Transverse colon (tissue), 4 donors: ENCODE results near the gene SOX5. TPM values are rescaled to one million over a fixed set of nuclear protein-coding genes. Genes with fewer than 3 reads are reported as not detected.

Experiments used
- DNase-seq: peaks from one replicate; pipeline ENCODE4 v3.0.0-alpha.2; 2019
- H3K27ac ChIP-seq, 4 donors: fragments of 200-600 bp; sonication (generic); 2 replicates each; pipeline ENCODE4 v1.5.1; 2016 to 2018; ENCODE audit warnings: inconsistent platforms in 4 of 4
- H3K27me3 ChIP-seq: fragments of 200-600 bp; sonication (generic); 2 replicates; pipeline ENCODE4 v1.5.1; 2017; ENCODE audit warnings: inconsistent platforms
- H3K36me3 ChIP-seq, 4 donors: fragments of 200-600 bp; sonication (generic); 2 replicates each; pipeline ENCODE4 v1.5.1; 2017 to 2019; ENCODE audit warnings: inconsistent platforms in 4 of 4
- H3K4me1 ChIP-seq, 4 donors: fragments of 200-600 bp; sonication (generic); 2 replicates each; pipeline ENCODE4 v1.5.1; 2017 to 2020; ENCODE audit warnings: inconsistent platforms in 4 of 4
- H3K4me3 ChIP-seq, 4 donors: fragments of 200-600 bp; sonication (generic); 1 replicate in 1 of 4; 2 replicates in 3 of 4; pipeline versions ENCODE4 v1.5.1 to v1.6.1; 2017 to 2019; ENCODE audit warnings: inconsistent platforms in 4 of 4
- H3K9me3 ChIP-seq, 2 donors: fragments of 200-600 bp; sonication (generic); 2 replicates each; pipeline ENCODE4 v1.5.1; 2017 to 2019; ENCODE audit warnings: inconsistent platforms in 2 of 2
- CTCF ChIP-seq, 5 experiments: fragments of 200-600 bp in 3 of 5; fragments of 450-650 bp in 2 of 5; sonication (generic) in 3 of 5; IDR thresholded peaks; 1 replicate in 2 of 5; 2 replicates in 3 of 5; pipeline ENCODE4 v1.5.1; 2016 to 2017; ENCODE audit warnings: antibody characterized with exemption in 5 of 5, inconsistent platforms in 3 of 5, mild to moderate bottlenecking in 2 of 5, moderate library complexity in 1 of 5
- EP300 ChIP-seq: sonication (generic); formaldehyde crosslinking; IDR thresholded peaks from one replicate; pipeline ENCODE4 v1.6.1; 2017; ENCODE audit warnings: antibody characterized with exemption, low read depth
- POLR2A ChIP-seq: fragments of 450-650 bp; IDR thresholded peaks from one replicate; pipeline ENCODE4 v1.6.1; 2016; ENCODE audit warnings: antibody characterized with exemption, mild to moderate bottlenecking, moderate library complexity
- POLR2AphosphoS5 ChIP-seq, 3 donors: sonication (generic); formaldehyde crosslinking; IDR thresholded peaks; one replicate each; pipeline ENCODE4 v1.6.1; 2016; ENCODE audit warnings: antibody characterized with exemption in 3 of 3
- WGBS, 2 donors: methylation state at CpG; one replicate each; pipeline ENCODE4 v1.1.5; 2018; ENCODE audit warnings: low coverage in 1 of 2; 5-methylcytosine and 5-hydroxymethylcytosine counted together
- in situ Hi-C, 4 donors: fragments of 200-750 bp; cut with MboI; loops; one replicate each; pipeline versions ENCODE4 v1.15.0 to v1.15.1; 2017; ENCODE audit warnings: low sequenced_read_pairs in 3 of 4, low pct_ligation_motif_present in 1 of 4, low pct_unique_long_range_greater_than_20kb in 1 of 4
- intact Hi-C: fragments of 100-400 bp; cut with DNase I; formaldehyde crosslinking; loops from one replicate; pipeline ENCODE4 v1.15.1; 2023; ENCODE audit warnings: low total_unique reads
- total RNA-seq, 4 donors: library from RNA; depleted of rRNA; stranded (reverse); fragments of >200 nt; gene quantifications; one replicate each; pipeline ENCODE4 v1.1.0, GENCODE V29; 2016

SOX5 gene
- total RNA-seq, 4 donors from 2014 or later, result 1.00 to 9.8 (median 3.2) TPM

DNA sequence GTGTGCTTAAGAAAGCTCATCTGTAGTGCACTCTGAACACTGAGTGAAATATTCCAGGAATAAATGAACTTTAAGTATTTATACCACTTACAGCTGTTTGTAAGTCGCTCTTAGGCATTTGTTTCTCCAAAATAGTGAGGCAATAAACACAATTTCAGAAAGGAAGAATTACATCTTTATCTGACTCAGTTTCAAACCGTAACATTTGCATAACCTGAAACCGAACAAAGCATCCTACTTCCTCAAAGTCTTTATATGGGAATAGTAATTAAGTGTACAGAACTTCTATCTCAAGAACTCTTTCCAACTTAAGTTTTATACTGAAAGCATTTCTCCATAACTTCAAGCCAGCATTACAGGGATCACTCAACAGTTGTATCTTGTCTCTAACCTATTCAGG is 58.4 kb downstream of the SOX5 start:
- WGBS, 2 donors, result 71% methylated on average over 3 of the region's 3 CpGs; no CpG with 5 or more reads in 1 of the 2 donors
- H3K27ac ChIP-seq, result no peak overlapping the region
- no peak for DNase-seq
- no peaks in the 10 kb centered on the region for H3K36me3 ChIP-seq
- in situ Hi-C loops (no loop called here), intact Hi-C loops (no loop called here)
- no peaks in the 10 kb centered on the region for H3K4me1 ChIP-seq
- TF ChIP-seq CTCF (IDR thresholded peaks at IDR 0.05) (no peak), POLR2A (no peak), POLR2AphosphoS5 (IDR thresholded peaks at IDR 0.05) (no peak), EP300 (no peak)
- H3K27me3 ChIP-seq, result no peaks in the 10 kb centered on the region
- H3K9me3 ChIP-seq, result no peaks in the 10 kb centered on the region
- no peak overlapping the region for H3K4me3 ChIP-seq

- Histone ChIP-seq H3K27me3 (no peaks in the 10 kb centered on the region), H3K4me3 (no peak overlapping the region), H3K36me3 (no peaks in the 10 kb centered on the region), H3K27ac (no peak overlapping the region), H3K4me1 (no peaks in the 10 kb centered on the region), H3K9me3 (no peaks in the 10 kb centered on the region)
- DNase-seq, result no peak
- TF ChIP-seq POLR2A (no peak), POLR2AphosphoS5 (IDR thresholded peaks at IDR 0.05) (no peak), CTCF (IDR thresholded peaks at IDR 0.05) (no peak), EP300 (no peak)
- 77 to 83% methylated on average over 4 of the region's 4 CpGs for WGBS, 2 donors
- intact Hi-C loops, result no loop called here
- in situ Hi-C loops, result no loop called here
Measured at GRCh38 chr12:23889069-23889440, 60.4 kb downstream of the SOX5 start.

GRCh38 chr12:23888396-23889068 is 60.9 kb downstream of the SOX5 start:
- Histone ChIP-seq H3K36me3 (no peaks in the 10 kb centered on the region), H3K27ac (no peak overlapping the region), H3K27me3 (no peaks in the 10 kb centered on the region), H3K9me3 (no peaks in the 10 kb centered on the region), H3K4me3 (no peak overlapping the region), H3K4me1 (no peaks in the 10 kb centered on the region)
- intact Hi-C loops (no loop called here), in situ Hi-C loops (no loop called here)
- no peak for DNase-seq
- TF ChIP-seq EP300 (no peak), POLR2AphosphoS5 (IDR thresholded peaks at IDR 0.05) (no peak), CTCF (IDR thresholded peaks at IDR 0.05) (no peak), POLR2A (no peak)
- WGBS, 2 donors, result 58 to 59% methylated on average over 5 of the region's 5 CpGs

DNA sequence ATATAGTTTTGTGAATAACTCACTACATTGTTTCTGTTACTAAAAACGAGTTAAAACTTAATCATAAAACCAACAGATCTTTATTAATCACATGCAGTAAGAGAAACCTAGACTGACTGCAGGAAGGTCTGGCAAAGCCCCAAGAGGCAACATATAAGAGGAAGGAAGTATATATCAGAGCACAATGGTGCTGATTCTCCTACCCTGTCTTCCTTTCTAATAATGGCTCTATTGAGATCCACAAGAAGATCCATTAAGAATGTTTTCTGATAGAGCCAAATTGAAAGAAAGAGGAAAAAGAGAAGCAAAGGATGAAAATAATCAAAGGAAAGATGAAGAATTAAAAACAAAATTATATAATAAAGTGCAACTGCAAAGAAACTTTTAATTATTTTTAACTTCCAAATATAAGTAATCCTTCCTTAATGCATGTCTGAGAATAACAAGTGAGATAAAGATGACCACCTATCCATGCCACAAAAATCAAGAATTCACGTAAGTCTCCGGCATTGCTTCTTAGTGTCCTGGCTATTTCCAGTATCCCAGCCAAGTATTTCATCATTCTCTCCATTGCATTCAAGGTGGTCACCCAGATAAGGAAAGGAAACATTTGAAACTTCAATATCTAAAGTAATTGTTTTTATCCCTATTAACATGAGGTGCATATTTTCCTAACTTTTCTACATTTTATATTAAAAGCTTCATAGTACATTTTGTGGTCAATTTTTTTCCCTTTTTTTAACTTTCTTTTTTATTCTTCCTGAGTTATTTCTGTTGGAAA is 62.2 kb downstream of the SOX5 start:
- no peak for DNase-seq
- TF ChIP-seq EP300, result no peak
- in situ Hi-C loops, result no loop called here
- Histone ChIP-seq H3K4me1 (no peaks in the 10 kb centered on the region), H3K9me3 (no peaks in the 10 kb centered on the region), H3K27ac (no peak overlapping the region), H3K4me3 (no peak overlapping the region), H3K36me3 (no peaks in the 10 kb centered on the region), H3K27me3 (no peaks in the 10 kb centered on the region)
- WGBS, 2 donors, result 63 to 67% methylated on average over 3 of the region's 3 CpGs
- intact Hi-C loops, result no loop called here
